CD4-positive, CD25-positive, alpha-beta regulatory T cell (primary cell): Measurements from ENCODE around the gene PPIAL4G. TPM values are rescaled to one million over a fixed set of nuclear protein-coding genes. Genes with fewer than 3 reads are reported as not detected.
"Not testable (repeated sequence)": the region's sequence is repeated elsewhere in the genome, so short reads cannot be mapped to it uniquely, and the experiment has no call there.

ENCODE experiments used
- ATAC-seq, 2 donors: fragments of 150-1000 bp; cut with Tn5 transposase; one replicate each; pipeline ENCODE4 v1.10.0; 2021; ENCODE audit warnings: low read depth in 2 of 2, moderate number of reproducible peaks in 2 of 2, moderate library complexity in 1 of 2
- DNase-seq, 3 donors: peaks; one replicate each; pipeline versions ENCODE4 v3.0.0 to v3.0.0-alpha.2; 2012 to 2022; ENCODE audit warnings: mixed read lengths in 1 of 3
- H3K27ac ChIP-seq: one replicate; pipeline ENCODE4 v1.7.0; 2013; ENCODE audit warnings: mild to moderate bottlenecking, low read length; ENCODE audit not compliant: insufficient read depth, poor library complexity, severe bottlenecking
- H3K27me3 ChIP-seq: one replicate; pipeline ENCODE4 v1.7.0; 2013; ENCODE audit warnings: low read length; ENCODE audit not compliant: control insufficient read depth, insufficient read depth
- H3K36me3 ChIP-seq: one replicate; pipeline ENCODE4 v1.7.0; 2013; ENCODE audit warnings: mild to moderate bottlenecking, low read length, moderate library complexity; ENCODE audit not compliant: control insufficient read depth, insufficient read depth
- H3K4me1 ChIP-seq: 2 replicates; pipeline ENCODE4 v1.7.0; 2013; ENCODE audit warnings: mild to moderate bottlenecking, low read length; ENCODE audit not compliant: insufficient read depth, control insufficient read depth, poor library complexity, severe bottlenecking
- H3K4me3 ChIP-seq: one replicate; pipeline ENCODE4 v1.7.0; 2013; ENCODE audit warnings: low read depth, mild to moderate bottlenecking, low read length, moderate library complexity
- H3K9me3 ChIP-seq, 2 experiments: 1 replicate in 1 of 2; 2 replicates in 1 of 2; pipeline ENCODE4 v1.7.0; 2013; ENCODE audit warnings: low read length in 2 of 2, mild to moderate bottlenecking in 1 of 2, moderate library complexity in 1 of 2; ENCODE audit not compliant: control insufficient read depth in 2 of 2
- H3K27ac Mint-ChIP-seq, 3 donors: one replicate each; pipeline ENCODE4 v1.8.0; 2020 to 2022; ENCODE audit warnings: mild to moderate bottlenecking in 3 of 3, mixed read lengths in 3 of 3, moderate library complexity in 2 of 3
- H3K27me3 Mint-ChIP-seq: one replicate; pipeline ENCODE4 v1.8.0; 2022; ENCODE audit warnings: mild to moderate bottlenecking, mixed read lengths
- H3K36me3 Mint-ChIP-seq: one replicate; pipeline ENCODE4 v1.8.0; 2020; ENCODE audit warnings: mixed read lengths
- H3K4me1 Mint-ChIP-seq, 4 donors: one replicate each; pipeline ENCODE4 v1.8.0; 2020 to 2022; ENCODE audit warnings: mixed read lengths in 4 of 4, mild to moderate bottlenecking in 1 of 4
- H3K4me3 Mint-ChIP-seq, 4 donors: one replicate each; pipeline ENCODE4 v1.8.0; 2020 to 2022; ENCODE audit warnings: mild to moderate bottlenecking in 4 of 4, mixed read lengths in 4 of 4, moderate library complexity in 3 of 4
- H3K9me3 Mint-ChIP-seq, 7 donors: one replicate each; pipeline ENCODE4 v1.8.0; 2020 to 2022; ENCODE audit warnings: mixed read lengths in 7 of 7, mild to moderate bottlenecking in 3 of 7, moderate library complexity in 2 of 7
- polyA plus RNA-seq, 4 donors: library from polyadenylated mRNA; unstranded; fragments of 300-500 nt; fragmentation: Illumina TruSeq; gene quantifications; one replicate each; pipeline ENCODE4 v1.2.3, GENCODE V29; 2021
- total RNA-seq: library from RNA; stranded (reverse); gene quantifications from one replicate; pipeline ENCODE4 v1.2.3, GENCODE V29; 2022

PPIAL4G gene
- total RNA-seq: 0.20 TPM
- polyA plus RNA-seq: not detected

- H3K9me3 ChIP-seq, H3K27ac ChIP-seq, H3K27me3 ChIP-seq, H3K9me3 Mint-ChIP-seq, H3K4me3 Mint-ChIP-seq, DNase-seq, H3K27me3 Mint-ChIP-seq, H3K4me1 Mint-ChIP-seq, H3K36me3 Mint-ChIP-seq, H3K4me1 ChIP-seq, H3K4me3 ChIP-seq, H3K36me3 ChIP-seq, ATAC-seq: not testable (repeated sequence)
- H3K27ac Mint-ChIP-seq: peak within 1 kb of the TSS in 1 of 3 donors; percentile 49
Observed at GRCh38 chr1:148483029-148483428, at the start of gene PPIAL4G. PPIAL4G (minus strand) TSS chr1:148483302; CDS start chr1:148483252, 50 bp downstream.

- H3K27ac Mint-ChIP-seq, H3K4me3 ChIP-seq, H3K4me3 Mint-ChIP-seq, H3K27me3 Mint-ChIP-seq, ATAC-seq, H3K27me3 ChIP-seq, H3K4me1 ChIP-seq, H3K4me1 Mint-ChIP-seq, H3K9me3 Mint-ChIP-seq, DNase-seq, H3K36me3 Mint-ChIP-seq, H3K36me3 ChIP-seq, H3K9me3 ChIP-seq, H3K27ac ChIP-seq: not testable (repeated sequence)
Observed at GRCh38 chr1:148532158-148532557, 49.1 kb upstream of the PPIAL4G start.

- not testable (repeated sequence) for H3K9me3 Mint-ChIP-seq, H3K4me1 Mint-ChIP-seq, H3K9me3 ChIP-seq, H3K27ac ChIP-seq, H3K27me3 Mint-ChIP-seq, H3K27me3 ChIP-seq, H3K4me1 ChIP-seq, ATAC-seq, H3K36me3 Mint-ChIP-seq, H3K36me3 ChIP-seq
- peak overlapping the region; percentile 26 for H3K4me3 ChIP-seq
- peak; percentile 46 to 67 (median 50) for DNase-seq
- Mint-ChIP-seq H3K27ac (peak overlapping the region; percentile 67 to 91 (median 84)), H3K4me3 (peak overlapping the region; percentile 83 to 94 (median 86))
Observed at GRCh38 chr1:148529101-148529567, 46.0 kb upstream of the PPIAL4G start.

- not testable (repeated sequence) for H3K27me3 ChIP-seq, H3K4me1 ChIP-seq, H3K27ac ChIP-seq, H3K36me3 ChIP-seq, H3K4me1 Mint-ChIP-seq, ATAC-seq, H3K27me3 Mint-ChIP-seq, H3K36me3 Mint-ChIP-seq, H3K9me3 ChIP-seq, H3K9me3 Mint-ChIP-seq, H3K4me3 ChIP-seq
- Mint-ChIP-seq H3K4me3 (peak overlapping the region in 1 of 4 donors; percentile 88), H3K27ac (peak overlapping the region in 1 of 3 donors; percentile 84)
- peak in 1 of 3 donors; percentile 55 for DNase-seq
Observed at GRCh38 chr1:148528591-148528990, 45.5 kb upstream of the PPIAL4G start.

- H3K27me3 ChIP-seq, ATAC-seq, H3K9me3 ChIP-seq, H3K27ac Mint-ChIP-seq, H3K4me1 ChIP-seq, H3K36me3 Mint-ChIP-seq, H3K4me1 Mint-ChIP-seq, H3K4me3 Mint-ChIP-seq, H3K36me3 ChIP-seq, H3K27ac ChIP-seq, H3K9me3 Mint-ChIP-seq: not testable (repeated sequence)
- peak in 2 of 3 donors; percentile 13 to 23 for DNase-seq
- peaks cover 10% of the 10 kb centered on the region for H3K27me3 Mint-ChIP-seq
- H3K4me3 ChIP-seq: peak overlapping the region; percentile 37
Observed at GRCh38 chr1:148526587-148526986, 43.5 kb upstream of the PPIAL4G start.

- H3K9me3 Mint-ChIP-seq, H3K4me3 ChIP-seq, H3K27me3 Mint-ChIP-seq, H3K36me3 ChIP-seq, H3K36me3 Mint-ChIP-seq, H3K4me1 ChIP-seq, H3K9me3 ChIP-seq, H3K4me1 Mint-ChIP-seq, H3K27me3 ChIP-seq: not testable (repeated sequence)
- peak overlapping the region; percentile 94 to 99 (median 96) for H3K4me3 Mint-ChIP-seq
- H3K27ac Mint-ChIP-seq: peak overlapping the region in 2 of 3 donors; percentile 96 to 99
- ATAC-seq (peak in 1 of 2 donors; percentile 32), DNase-seq (peak in 1 of 3 donors; percentile 37)
- H3K27ac ChIP-seq: peak overlapping the region; percentile 73
Observed at GRCh38 chr1:148523205-148524144, 40.4 kb upstream of the PPIAL4G start.

GRCh38 chr1:148522561-148523204, 39.6 kb upstream of the PPIAL4G start:
- H3K27me3 ChIP-seq, H3K36me3 ChIP-seq, H3K9me3 Mint-ChIP-seq, H3K4me1 ChIP-seq, H3K9me3 ChIP-seq, H3K4me1 Mint-ChIP-seq, H3K36me3 Mint-ChIP-seq, H3K27me3 Mint-ChIP-seq: not testable (repeated sequence)
- DNase-seq: peak; percentile 75 to 97 (median 88)
- H3K4me3 Mint-ChIP-seq: peak overlapping the region; percentile 94 to 99 (median 96)
- H3K27ac Mint-ChIP-seq: peak overlapping the region; percentile 91 to 99 (median 96)
- ATAC-seq: peak; percentile 71 to 72
- Histone ChIP-seq H3K4me3 (peak overlapping the region; percentile 84), H3K27ac (peak overlapping the region; percentile 73)
